WTC11 (cell line): Measurements from ENCODE around the gene ATXN10. TPM values are rescaled to one million over a fixed set of nuclear protein-coding genes. Genes with fewer than 3 reads are reported as not detected.

Experiments used
- ATAC-seq: fragments of 200-7000 bp; cut with Tn5 transposase; 2 replicates; pipeline ENCODE4 v1.10.0; 2021; ENCODE audit warnings: mild to moderate bottlenecking, moderate library complexity
- CTCF ChIA-PET: fragments of 300-600 bp; sonication (Branson Sonifier 250); formaldehyde crosslinking; loops from one replicate; lab custom pipeline; 2021; ENCODE audit warnings: antibody characterized with exemption; lab: Charles Lee
- POLR2A ChIA-PET: fragments of 350-600 bp; sonication (Branson Sonifier 250); formaldehyde crosslinking; loops from one replicate; lab custom pipeline; 2021; ENCODE audit warnings: antibody characterized with exemption; lab: Charles Lee
- DNase-seq: peaks from one replicate; pipeline ENCODE4 v3.0.0; 2021; ENCODE audit warnings: low spot score
- H3K27ac Mint-ChIP-seq: 2 replicates; pipeline ENCODE4 v1.8.0; 2021; ENCODE audit warnings: mixed read lengths
- H3K27me3 Mint-ChIP-seq: 2 replicates; pipeline ENCODE4 v1.8.0; 2021; ENCODE audit warnings: low read depth, mild to moderate bottlenecking, moderate library complexity, mixed read lengths
- H3K36me3 Mint-ChIP-seq: 2 replicates; pipeline ENCODE4 v1.8.0; 2021; ENCODE audit warnings: mixed read lengths
- H3K4me1 Mint-ChIP-seq: 2 replicates; pipeline ENCODE4 v1.8.0; 2022; ENCODE audit warnings: mixed read lengths
- H3K4me3 Mint-ChIP-seq: 2 replicates; pipeline ENCODE4 v1.8.0; 2021; ENCODE audit warnings: mild to moderate bottlenecking, moderate library complexity, mixed read lengths
- H3K9me3 Mint-ChIP-seq: 2 replicates; pipeline ENCODE4 v1.8.0; 2021; ENCODE audit warnings: mixed read lengths
- ELF4 ChIP-seq: sonication (generic); formaldehyde crosslinking; IDR thresholded peaks from 2 replicates; pipeline ENCODE4 v1.8.1; 2022; ENCODE audit warnings: low read depth, mild to moderate bottlenecking, moderate library complexity, missing genetic modification reagents
- GRHL2 ChIP-seq: fragments of 250-450 bp; sonication (Bioruptor Pico); IDR thresholded peaks from 2 replicates; pipeline ENCODE4 v1.8.0; 2022; ENCODE audit warnings: mild to moderate bottlenecking, moderate library complexity; ENCODE audit not compliant: insufficient replicate concordance, severe bottlenecking
- NFATC4 ChIP-seq: fragments of 250-450 bp; sonication (Bioruptor Pico); IDR thresholded peaks from 2 replicates; pipeline ENCODE4 v1.9.0; 2021; ENCODE audit warnings: mild to moderate bottlenecking
- NR1H2 ChIP-seq: sonication (generic); formaldehyde crosslinking; IDR thresholded peaks from 2 replicates; pipeline ENCODE4 v1.9.0; 2021; ENCODE audit warnings: mild to moderate bottlenecking, moderate library complexity, missing genetic modification reagents
- PRRX2 ChIP-seq: fragments of 250-450 bp; sonication (Bioruptor Pico); IDR thresholded peaks from 2 replicates; pipeline ENCODE4 v1.8.0; 2021; ENCODE audit warnings: mild to moderate bottlenecking
- TEAD4 ChIP-seq: sonication (generic); formaldehyde crosslinking; IDR thresholded peaks from 2 replicates; pipeline ENCODE4 v1.8.0; 2022; ENCODE audit warnings: mild to moderate bottlenecking, missing genetic modification reagents
- TP53 ChIP-seq: sonication (generic); formaldehyde crosslinking; IDR thresholded peaks from 2 replicates; pipeline ENCODE4 v1.8.1; 2023; ENCODE audit warnings: mild to moderate bottlenecking, missing genetic modification reagents
- ZNF232 ChIP-seq: sonication (generic); formaldehyde crosslinking; IDR thresholded peaks from 2 replicates; pipeline ENCODE4 v1.8.0; 2022; ENCODE audit warnings: mild to moderate bottlenecking, missing genetic modification reagents
- total RNA-seq: library from RNA; stranded (reverse); gene quantifications from 3 replicates; pipeline ENCODE4 v1.2.3, GENCODE V29; 2021
- TF ChIP-seq, protein P1 (sequence below): sonication (generic); formaldehyde crosslinking; IDR thresholded peaks from 2 replicates; pipeline ENCODE4 v1.8.0; 2022; ENCODE audit warnings: mild to moderate bottlenecking, missing genetic modification reagents
- TF ChIP-seq, protein P2 (sequence below): sonication (generic); formaldehyde crosslinking; conservative IDR thresholded peaks from 2 replicates; pipeline ENCODE4 v1.8.1; 2023; ENCODE audit warnings: mild to moderate bottlenecking, low read depth, missing genetic modification reagents, moderate library complexity
- TF ChIP-seq, protein P3 (sequence below): sonication (generic); formaldehyde crosslinking; IDR thresholded peaks from 2 replicates; pipeline ENCODE4 v1.8.1; 2023; ENCODE audit warnings: mild to moderate bottlenecking, missing genetic modification reagents, borderline replicate concordance
- TF ChIP-seq, protein P4 (sequence below): sonication (generic); formaldehyde crosslinking; IDR thresholded peaks from 2 replicates; pipeline ENCODE4 v1.8.0; 2023; ENCODE audit warnings: missing genetic modification reagents
- TF ChIP-seq, protein P5 (sequence below): fragments of 250-450 bp; sonication (Bioruptor Pico); conservative IDR thresholded peaks from 2 replicates; pipeline ENCODE4 v1.9.0; 2021; ENCODE audit warnings: mild to moderate bottlenecking
- TF ChIP-seq, protein P6 (sequence below): sonication (generic); formaldehyde crosslinking; IDR thresholded peaks from 2 replicates; pipeline ENCODE4 v1.8.0; 2022; ENCODE audit warnings: mild to moderate bottlenecking, missing genetic modification reagents
- TF ChIP-seq, protein P7 (sequence below): sonication (generic); formaldehyde crosslinking; IDR thresholded peaks from 2 replicates; pipeline ENCODE4 v1.8.0; 2023; ENCODE audit warnings: mild to moderate bottlenecking, missing genetic modification reagents

The ATXN10 gene
- total RNA-seq, 1 experiment from 2014 or later: 185 TPM

DNA sequence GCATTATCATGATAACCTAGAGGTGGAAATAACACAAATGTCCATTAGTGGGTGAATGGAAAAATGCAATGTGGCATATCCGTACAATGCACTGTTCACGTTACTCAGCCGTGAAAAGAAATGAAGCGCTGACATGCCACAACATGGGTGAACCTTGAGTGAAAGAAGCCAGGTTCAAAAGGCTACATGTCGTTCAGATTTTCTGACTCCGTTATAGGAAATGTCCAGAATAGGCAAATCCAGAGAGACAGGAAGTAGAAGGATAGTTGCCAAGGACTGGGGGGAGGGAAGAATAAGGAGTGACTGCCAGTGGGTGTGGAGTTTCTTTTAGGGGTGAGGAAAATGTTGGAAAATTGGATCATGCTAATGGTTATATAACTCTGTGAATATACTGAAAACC is 133.8 kb downstream of the ATXN10 start:
- H3K27ac Mint-ChIP-seq: peak overlapping the region; percentile 15; the same call in 1 of the 2 replicates
- H3K36me3 Mint-ChIP-seq: peaks cover 10% of the 10 kb centered on the region; the same call in 1 of the 2 replicates
- no peak for ATAC-seq
- no peaks in the 10 kb centered on the region for H3K27me3 Mint-ChIP-seq
- peaks cover 4% of the 10 kb centered on the region for H3K4me1 Mint-ChIP-seq
- H3K9me3 Mint-ChIP-seq: no peaks in the 10 kb centered on the region
- H3K4me3 Mint-ChIP-seq: no peak overlapping the region
- TF ChIP-seq, protein P1, sequence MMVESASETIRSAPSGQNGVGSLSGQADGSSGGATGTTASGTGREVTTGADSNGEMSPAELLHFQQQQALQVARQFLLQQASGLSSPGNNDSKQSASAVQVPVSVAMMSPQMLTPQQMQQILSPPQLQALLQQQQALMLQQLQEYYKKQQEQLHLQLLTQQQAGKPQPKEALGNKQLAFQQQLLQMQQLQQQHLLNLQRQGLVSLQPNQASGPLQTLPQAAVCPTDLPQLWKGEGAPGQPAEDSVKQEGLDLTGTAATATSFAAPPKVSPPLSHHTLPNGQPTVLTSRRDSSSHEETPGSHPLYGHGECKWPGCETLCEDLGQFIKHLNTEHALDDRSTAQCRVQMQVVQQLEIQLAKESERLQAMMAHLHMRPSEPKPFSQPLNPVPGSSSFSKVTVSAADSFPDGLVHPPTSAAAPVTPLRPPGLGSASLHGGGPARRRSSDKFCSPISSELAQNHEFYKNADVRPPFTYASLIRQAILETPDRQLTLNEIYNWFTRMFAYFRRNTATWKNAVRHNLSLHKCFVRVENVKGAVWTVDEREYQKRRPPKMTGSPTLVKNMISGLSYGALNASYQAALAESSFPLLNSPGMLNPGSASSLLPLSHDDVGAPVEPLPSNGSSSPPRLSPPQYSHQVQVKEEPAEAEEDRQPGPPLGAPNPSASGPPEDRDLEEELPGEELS (CRISPR knock-in tag): no peak
- TF ChIP-seq, protein P2, sequence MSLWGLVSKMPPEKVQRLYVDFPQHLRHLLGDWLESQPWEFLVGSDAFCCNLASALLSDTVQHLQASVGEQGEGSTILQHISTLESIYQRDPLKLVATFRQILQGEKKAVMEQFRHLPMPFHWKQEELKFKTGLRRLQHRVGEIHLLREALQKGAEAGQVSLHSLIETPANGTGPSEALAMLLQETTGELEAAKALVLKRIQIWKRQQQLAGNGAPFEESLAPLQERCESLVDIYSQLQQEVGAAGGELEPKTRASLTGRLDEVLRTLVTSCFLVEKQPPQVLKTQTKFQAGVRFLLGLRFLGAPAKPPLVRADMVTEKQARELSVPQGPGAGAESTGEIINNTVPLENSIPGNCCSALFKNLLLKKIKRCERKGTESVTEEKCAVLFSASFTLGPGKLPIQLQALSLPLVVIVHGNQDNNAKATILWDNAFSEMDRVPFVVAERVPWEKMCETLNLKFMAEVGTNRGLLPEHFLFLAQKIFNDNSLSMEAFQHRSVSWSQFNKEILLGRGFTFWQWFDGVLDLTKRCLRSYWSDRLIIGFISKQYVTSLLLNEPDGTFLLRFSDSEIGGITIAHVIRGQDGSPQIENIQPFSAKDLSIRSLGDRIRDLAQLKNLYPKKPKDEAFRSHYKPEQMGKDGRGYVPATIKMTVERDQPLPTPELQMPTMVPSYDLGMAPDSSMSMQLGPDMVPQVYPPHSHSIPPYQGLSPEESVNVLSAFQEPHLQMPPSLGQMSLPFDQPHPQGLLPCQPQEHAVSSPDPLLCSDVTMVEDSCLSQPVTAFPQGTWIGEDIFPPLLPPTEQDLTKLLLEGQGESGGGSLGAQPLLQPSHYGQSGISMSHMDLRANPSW (CRISPR knock-in tag): no peak
- TF ChIP-seq NFATC4 (CRISPR knock-in tag): no peak
- TF ChIP-seq TEAD4 (CRISPR knock-in tag): no peak
- TF ChIP-seq NR1H2 (CRISPR knock-in tag): no peak
- no peak for TF ChIP-seq TP53 (CRISPR knock-in tag)
- ChIA-PET CTCF (no interaction called here), POLR2A (no interaction called here)
- DNase-seq: no peak

DNA sequence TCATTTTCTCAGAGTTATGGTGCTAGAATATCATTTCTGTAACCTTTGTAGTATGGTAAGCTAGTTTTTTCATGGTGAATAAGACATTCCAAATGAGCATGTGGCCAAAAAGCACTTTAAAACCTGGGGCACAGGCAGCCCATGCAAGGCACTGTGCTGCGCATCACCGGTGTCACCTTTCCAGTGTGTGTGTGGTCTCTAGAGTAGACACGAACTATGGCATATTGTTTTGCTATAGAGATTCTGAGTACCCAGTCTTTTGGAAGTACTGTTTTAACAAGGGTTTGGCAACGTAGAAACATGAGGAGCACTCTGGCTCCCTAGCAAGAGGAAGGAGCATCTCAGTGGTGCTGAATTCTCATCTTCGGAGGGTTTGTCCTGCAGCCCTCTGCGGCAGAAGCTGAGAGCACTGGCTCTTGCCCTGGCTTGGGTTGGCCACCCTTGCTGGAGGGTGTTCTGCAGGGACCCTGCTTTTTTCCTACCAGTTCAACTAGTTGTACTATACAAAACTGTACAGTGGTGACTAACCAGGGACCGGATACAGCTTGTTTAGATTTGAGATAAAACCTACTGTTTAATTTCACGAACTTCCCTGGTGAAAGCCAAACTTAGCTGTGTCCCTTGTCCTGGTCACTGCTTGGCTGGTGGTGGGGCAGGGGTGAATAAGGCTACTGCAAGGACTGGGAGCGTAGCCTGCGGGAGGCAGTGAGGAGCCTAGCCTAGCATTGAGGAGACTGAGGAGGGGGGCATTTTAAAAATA is 135.7 kb downstream of the ATXN10 start:
- TF ChIP-seq, protein P3, sequence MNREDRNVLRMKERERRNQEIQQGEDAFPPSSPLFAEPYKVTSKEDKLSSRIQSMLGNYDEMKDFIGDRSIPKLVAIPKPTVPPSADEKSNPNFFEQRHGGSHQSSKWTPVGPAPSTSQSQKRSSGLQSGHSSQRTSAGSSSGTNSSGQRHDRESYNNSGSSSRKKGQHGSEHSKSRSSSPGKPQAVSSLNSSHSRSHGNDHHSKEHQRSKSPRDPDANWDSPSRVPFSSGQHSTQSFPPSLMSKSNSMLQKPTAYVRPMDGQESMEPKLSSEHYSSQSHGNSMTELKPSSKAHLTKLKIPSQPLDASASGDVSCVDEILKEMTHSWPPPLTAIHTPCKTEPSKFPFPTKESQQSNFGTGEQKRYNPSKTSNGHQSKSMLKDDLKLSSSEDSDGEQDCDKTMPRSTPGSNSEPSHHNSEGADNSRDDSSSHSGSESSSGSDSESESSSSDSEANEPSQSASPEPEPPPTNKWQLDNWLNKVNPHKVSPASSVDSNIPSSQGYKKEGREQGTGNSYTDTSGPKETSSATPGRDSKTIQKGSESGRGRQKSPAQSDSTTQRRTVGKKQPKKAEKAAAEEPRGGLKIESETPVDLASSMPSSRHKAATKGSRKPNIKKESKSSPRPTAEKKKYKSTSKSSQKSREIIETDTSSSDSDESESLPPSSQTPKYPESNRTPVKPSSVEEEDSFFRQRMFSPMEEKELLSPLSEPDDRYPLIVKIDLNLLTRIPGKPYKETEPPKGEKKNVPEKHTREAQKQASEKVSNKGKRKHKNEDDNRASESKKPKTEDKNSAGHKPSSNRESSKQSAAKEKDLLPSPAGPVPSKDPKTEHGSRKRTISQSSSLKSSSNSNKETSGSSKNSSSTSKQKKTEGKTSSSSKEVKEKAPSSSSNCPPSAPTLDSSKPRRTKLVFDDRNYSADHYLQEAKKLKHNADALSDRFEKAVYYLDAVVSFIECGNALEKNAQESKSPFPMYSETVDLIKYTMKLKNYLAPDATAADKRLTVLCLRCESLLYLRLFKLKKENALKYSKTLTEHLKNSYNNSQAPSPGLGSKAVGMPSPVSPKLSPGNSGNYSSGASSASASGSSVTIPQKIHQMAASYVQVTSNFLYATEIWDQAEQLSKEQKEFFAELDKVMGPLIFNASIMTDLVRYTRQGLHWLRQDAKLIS (CRISPR knock-in tag): no peak
- TF ChIP-seq, protein P4, sequence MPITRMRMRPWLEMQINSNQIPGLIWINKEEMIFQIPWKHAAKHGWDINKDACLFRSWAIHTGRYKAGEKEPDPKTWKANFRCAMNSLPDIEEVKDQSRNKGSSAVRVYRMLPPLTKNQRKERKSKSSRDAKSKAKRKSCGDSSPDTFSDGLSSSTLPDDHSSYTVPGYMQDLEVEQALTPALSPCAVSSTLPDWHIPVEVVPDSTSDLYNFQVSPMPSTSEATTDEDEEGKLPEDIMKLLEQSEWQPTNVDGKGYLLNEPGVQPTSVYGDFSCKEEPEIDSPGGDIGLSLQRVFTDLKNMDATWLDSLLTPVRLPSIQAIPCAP: no peak
- TF ChIP-seq, protein P5, sequence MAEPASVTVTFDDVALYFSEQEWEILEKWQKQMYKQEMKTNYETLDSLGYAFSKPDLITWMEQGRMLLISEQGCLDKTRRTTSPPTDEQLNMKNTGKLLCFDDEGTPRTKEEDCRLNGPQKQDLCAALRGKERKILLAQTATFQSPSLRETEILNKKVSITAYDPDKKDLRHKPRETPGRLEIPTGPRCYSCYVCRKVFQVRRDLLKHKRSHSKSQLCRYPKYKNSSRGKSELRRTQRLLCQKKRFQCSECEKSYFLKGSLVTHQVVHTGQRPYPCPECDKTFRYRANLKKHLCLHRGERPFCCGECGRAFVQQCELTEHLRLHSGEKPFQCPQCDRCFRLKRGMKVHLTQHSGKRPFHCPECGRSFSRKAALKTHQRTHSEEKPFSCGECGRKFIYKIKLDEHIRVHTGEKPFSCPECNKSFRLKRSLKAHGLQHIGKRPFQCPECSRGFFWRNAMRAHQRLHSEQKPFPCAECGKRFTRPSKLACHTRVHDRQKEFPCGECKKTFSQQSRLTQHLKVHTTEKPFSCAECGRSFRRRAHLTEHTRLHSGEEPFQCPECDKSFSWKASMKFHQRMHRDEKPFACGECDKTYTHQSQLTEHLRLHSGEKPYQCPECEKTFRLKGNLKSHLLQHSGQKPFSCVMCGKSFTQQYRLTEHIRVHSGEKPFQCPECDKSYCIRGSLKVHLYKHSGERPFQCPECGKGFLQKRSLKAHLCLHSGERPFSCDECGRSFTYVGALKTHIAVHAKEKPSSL (CRISPR knock-in tag): no peak
- TF ChIP-seq, protein P1 (CRISPR knock-in tag): no peak
- TF ChIP-seq PRRX2 (CRISPR knock-in tag): no peak
- no peak for TF ChIP-seq GRHL2
- no peak for TF ChIP-seq ZNF232 (CRISPR knock-in tag)
- no peak for TF ChIP-seq ELF4
- TF ChIP-seq, protein P6, sequence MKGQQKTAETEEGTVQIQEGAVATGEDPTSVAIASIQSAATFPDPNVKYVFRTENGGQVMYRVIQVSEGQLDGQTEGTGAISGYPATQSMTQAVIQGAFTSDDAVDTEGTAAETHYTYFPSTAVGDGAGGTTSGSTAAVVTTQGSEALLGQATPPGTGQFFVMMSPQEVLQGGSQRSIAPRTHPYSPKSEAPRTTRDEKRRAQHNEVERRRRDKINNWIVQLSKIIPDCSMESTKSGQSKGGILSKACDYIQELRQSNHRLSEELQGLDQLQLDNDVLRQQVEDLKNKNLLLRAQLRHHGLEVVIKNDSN (CRISPR knock-in tag): no peak
- TF ChIP-seq, protein P7, sequence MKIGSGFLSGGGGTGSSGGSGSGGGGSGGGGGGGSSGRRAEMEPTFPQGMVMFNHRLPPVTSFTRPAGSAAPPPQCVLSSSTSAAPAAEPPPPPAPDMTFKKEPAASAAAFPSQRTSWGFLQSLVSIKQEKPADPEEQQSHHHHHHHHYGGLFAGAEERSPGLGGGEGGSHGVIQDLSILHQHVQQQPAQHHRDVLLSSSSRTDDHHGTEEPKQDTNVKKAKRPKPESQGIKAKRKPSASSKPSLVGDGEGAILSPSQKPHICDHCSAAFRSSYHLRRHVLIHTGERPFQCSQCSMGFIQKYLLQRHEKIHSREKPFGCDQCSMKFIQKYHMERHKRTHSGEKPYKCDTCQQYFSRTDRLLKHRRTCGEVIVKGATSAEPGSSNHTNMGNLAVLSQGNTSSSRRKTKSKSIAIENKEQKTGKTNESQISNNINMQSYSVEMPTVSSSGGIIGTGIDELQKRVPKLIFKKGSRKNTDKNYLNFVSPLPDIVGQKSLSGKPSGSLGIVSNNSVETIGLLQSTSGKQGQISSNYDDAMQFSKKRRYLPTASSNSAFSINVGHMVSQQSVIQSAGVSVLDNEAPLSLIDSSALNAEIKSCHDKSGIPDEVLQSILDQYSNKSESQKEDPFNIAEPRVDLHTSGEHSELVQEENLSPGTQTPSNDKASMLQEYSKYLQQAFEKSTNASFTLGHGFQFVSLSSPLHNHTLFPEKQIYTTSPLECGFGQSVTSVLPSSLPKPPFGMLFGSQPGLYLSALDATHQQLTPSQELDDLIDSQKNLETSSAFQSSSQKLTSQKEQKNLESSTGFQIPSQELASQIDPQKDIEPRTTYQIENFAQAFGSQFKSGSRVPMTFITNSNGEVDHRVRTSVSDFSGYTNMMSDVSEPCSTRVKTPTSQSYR: no peak
- no peak overlapping the region for H3K4me3 Mint-ChIP-seq
- H3K27me3 Mint-ChIP-seq: no peaks in the 10 kb centered on the region
- H3K36me3 Mint-ChIP-seq: peaks cover 12% of the 10 kb centered on the region; the same call in 1 of the 2 replicates
- DNase-seq: no peak
- H3K4me1 Mint-ChIP-seq: peaks cover 4% of the 10 kb centered on the region
- ATAC-seq: no peak
- no peak overlapping the region for H3K27ac Mint-ChIP-seq
- POLR2A ChIA-PET: no interaction called here
- H3K9me3 Mint-ChIP-seq: no peaks in the 10 kb centered on the region
- CTCF ChIA-PET: no interaction called here
